HG03469 (cell line): ENCODE data around the gene ADM.
"Not testable (repeated sequence)": the region's sequence is repeated elsewhere in the genome, so short reads cannot be mapped to it uniquely, and the experiment has no call there.

Experiments
- ATAC-seq: cut with Tn5 transposase; IDR thresholded peaks from one replicate; pipeline ENCODE4 v1.9.1; 2021; ENCODE audit warnings: mild to moderate bottlenecking, moderate library complexity, moderate number of reproducible peaks; ENCODE audit not compliant: unreplicated experiment

Gene ADM, protein sequence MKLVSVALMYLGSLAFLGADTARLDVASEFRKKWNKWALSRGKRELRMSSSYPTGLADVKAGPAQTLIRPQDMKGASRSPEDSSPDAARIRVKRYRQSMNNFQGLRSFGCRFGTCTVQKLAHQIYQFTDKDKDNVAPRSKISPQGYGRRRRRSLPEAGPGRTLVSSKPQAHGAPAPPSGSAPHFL

GRCh38 chr11:10304495-10305261 lies at the start of gene ADM:
TSS of gene ADM (plus strand) at chr11:10305073. CDS start at chr11:10305701, 628 bp downstream.
- no peak for ATAC-seq

GRCh38 chr11:10255388-10256125 lies 49.3 kb upstream of the ADM start:
- no peak for ATAC-seq

GRCh38 chr11:10257478-10257877 lies 47.4 kb upstream of the ADM start:
- no peak for ATAC-seq

DNA sequence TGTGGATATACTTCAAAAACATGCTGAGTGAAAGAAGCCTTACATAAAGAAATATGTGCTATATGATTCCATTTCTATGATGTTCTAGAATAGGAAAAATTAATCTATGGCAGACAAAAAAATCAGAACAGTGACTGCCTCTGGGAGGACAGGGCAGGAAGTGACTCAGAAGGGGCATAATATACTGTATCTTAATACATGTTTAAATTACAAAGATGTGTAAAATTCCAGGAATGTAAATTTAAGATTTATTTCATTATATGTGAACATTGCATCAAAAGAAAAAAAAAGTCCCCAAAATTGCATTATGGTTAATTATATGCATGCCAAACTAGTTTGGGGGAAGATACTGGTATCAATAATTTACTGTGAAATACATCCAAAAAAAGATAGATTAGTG lies 43.1 kb upstream of the ADM start:
- no peak for ATAC-seq

GRCh38 chr11:10263929-10264328 lies 40.9 kb upstream of the ADM start:
- ATAC-seq, result no peak

GRCh38 chr11:10264716-10265115 lies 40.2 kb upstream of the ADM start:
- ATAC-seq, result not testable (repeated sequence)

- no peak for ATAC-seq
Observed at GRCh38 chr11:10265936-10266335, 38.9 kb upstream of the ADM start.

DNA sequence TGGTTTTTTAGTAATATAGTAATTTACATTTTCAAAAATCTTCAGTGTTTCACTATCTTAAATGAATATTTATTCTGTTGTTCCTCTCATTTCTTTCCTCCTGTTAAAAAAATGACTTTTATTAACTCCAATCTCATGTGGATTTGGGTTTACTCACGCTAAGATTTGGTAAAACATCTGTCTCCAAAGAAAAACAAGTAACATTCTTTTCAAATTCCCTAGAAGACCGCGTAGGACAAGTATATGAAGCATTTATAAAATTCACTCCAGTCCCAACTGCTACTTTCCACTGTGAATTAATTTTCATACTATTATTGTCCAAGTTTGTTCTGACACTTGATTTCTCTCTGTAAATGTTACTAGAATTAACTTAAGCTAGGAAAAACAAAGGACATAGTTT lies 37.1 kb upstream of the ADM start:
- ATAC-seq, result no peak

DNA sequence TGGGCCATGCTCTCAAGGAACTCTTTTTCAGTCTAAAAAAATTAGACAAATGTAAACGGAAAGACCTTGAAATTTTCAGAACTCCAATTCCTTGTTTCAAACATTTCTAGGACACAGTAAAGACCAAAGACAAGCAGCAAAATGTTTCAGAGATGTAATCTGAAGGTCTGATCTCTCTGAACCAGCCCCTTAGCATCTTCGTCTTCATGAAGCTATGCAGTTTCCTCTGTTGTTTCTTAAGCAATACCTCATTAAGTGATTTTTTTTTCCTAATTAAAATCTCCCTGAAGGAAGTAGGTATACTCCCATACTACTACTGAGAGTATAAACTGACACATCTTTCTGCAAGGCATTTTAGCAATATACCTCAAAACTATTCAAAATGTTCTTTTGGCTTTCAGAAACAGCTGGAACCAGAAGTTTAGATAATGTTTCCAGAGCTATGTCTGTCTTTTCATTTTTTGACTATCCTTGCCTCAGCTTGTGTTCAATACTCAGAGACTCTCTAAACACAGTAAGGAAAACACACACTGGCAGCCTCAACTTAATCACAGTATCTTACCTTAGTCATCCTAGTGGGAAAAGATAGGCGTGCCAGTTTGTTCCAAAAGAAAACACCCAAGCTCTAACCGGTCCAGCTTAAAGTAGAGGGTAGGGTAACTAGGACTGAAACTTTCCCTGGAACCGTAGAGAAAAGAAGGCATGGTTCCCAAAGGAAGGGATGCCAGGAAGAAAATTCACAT lies 36.0 kb upstream of the ADM start:
- no peak for ATAC-seq

DNA sequence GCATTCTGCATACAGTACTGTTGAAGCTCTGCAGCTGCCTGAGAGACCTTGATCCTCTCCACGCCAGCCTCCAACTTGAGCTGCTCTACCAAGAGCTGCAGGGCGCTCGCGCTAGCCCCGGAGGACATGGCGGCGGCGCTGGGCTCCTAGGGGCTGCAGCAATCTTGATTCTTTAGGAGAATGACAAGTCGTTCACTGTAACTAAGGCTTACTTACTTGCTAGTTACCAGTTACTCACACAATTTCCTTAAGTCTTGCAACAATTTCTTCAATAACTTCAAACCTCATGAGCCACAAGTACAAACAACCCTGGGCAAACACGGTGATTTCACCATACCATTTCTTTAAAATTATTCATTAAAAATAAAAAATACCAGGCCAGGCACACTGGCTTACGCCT lies 32.7 kb upstream of the ADM start:
- no peak for ATAC-seq

GRCh38 chr11:10273738-10274137 lies 31.1 kb upstream of the ADM start:
- no peak for ATAC-seq

GRCh38 chr11:10274726-10275125 lies 30.1 kb upstream of the ADM start:
- no peak for ATAC-seq

DNA sequence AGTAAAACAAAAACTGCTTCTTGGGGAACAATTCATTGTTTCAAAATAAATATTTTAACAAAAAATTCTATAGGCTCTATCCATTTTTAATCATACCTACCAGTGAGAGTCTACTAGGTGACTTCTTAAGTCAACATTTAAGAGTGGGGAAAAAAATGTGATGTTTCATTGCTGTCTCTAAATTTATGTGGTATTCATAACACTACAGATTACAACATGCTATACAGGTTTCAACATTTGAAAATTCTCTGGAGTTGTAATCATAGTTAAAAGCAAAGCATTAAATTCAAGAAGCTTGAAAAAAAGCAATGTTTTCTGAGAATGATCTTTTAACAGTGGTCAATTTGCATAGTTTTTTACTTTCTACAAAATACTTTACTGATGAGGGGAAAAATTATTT lies 29.2 kb upstream of the ADM start:
- no peak for ATAC-seq

GRCh38 chr11:10282117-10282516 lies 22.8 kb upstream of the ADM start:
- ATAC-seq, result no peak

GRCh38 chr11:10283991-10284390 lies 20.9 kb upstream of the ADM start:
- ATAC-seq, result no peak

DNA sequence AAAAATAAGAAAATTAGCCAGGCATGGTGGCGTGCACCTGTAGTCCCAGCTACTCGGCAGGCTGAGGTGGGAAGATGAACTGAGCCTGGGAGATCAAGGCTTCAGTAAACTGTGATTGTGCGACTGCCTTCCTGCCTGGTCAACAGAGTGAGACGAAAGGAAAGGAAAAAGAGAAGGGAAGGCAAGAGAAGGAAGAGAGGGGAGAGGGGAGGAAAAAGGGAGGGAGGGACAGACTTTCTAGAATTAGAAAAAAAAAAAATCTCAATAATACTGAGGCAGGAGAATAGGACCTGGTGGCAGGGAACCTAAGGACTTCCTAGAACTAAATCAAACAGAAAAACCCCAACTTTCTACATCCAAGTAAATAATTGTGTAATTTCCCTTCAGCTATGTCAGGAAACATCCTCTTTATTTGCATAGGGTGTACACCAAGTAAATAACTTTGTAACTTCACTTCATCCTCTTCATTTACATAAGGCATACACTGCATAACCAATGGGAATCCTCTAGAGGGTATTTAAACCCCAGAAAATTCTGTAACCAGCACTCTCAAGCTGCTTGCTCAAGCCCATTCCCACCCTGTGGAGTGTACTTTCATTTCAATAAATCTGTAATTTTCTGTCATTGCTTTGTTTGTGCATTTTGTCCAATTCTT lies 19.6 kb upstream of the ADM start:
- no peak for ATAC-seq

- no peak for ATAC-seq
Observed at GRCh38 chr11:10287140-10287539, 17.7 kb upstream of the ADM start.

DNA sequence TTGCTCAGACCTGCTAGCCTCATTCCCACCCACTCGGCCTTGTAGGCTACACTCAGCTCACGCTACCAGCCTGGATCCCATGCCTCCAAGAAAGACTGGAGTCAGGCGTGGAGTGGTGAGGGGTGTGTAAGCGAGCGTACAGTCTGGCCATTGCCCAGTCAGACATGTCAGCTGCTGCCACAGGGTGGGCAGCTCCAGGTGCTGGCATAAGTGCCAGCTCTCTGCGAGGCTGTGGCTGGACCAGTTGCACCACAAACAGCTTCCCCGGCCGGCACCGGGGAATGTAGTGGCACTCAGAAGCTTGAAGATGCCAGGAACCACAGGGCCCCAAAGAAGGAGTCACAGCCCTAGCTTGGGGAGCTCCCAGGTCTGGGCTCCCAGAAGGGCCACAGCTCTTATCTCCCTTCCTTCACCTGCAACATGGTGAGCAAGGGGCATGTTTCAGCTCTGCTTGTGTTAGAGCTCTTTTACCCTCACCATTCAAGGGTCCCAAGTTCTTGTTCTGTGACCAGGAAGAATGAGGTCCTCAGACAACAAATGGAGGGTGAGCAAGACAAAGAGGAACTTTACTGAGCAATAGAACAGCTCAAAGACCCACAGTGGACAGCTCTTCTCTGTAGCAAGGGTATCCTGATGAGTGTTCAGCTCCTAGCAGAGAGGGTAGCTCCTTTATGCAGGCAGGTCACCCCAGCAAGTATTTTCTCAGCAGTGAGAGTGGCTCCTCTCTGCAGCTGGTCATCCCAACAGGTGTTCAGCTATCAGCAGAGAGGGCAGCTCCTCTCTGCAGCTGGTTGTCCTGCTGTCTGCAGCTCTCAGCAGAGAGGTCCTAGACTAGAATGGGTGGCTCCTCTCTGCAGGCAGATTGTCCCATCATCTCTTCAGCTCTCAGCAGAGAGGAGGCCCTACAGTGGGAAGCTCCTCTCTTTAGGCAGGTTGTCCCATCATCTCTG lies 16.8 kb upstream of the ADM start:
- no peak for ATAC-seq

GRCh38 chr11:10288881-10289764 lies 15.8 kb upstream of the ADM start:
- ATAC-seq, result no peak
